Fibroblast of mammary gland (primary cell): ENCODE results near the gene SPDEF.
A peak's percentile ranks its signal among the peaks of the same experiment; 100 is the strongest.

Experiments
- DNase-seq: peaks from one replicate; pipeline ENCODE4 v3.0.0-alpha.2; 2010; ENCODE audit warnings: low read depth
- H3K4me3 ChIP-seq: 2 replicates; pipeline ENCODE4 v1.5.1; 2011; ENCODE audit warnings: low read depth, mild to moderate bottlenecking, low read length, moderate library complexity; ENCODE audit not compliant: control insufficient read depth
- TF ChIP-seq, protein P1 (sequence below): conservative IDR thresholded peaks from 2 replicates; pipeline ENCODE4 v1.5.1; 2011; ENCODE audit warnings: low read depth, low read length, inconsistent platforms; ENCODE audit not compliant: control insufficient read depth, insufficient read depth

The SPDEF gene

DNA sequence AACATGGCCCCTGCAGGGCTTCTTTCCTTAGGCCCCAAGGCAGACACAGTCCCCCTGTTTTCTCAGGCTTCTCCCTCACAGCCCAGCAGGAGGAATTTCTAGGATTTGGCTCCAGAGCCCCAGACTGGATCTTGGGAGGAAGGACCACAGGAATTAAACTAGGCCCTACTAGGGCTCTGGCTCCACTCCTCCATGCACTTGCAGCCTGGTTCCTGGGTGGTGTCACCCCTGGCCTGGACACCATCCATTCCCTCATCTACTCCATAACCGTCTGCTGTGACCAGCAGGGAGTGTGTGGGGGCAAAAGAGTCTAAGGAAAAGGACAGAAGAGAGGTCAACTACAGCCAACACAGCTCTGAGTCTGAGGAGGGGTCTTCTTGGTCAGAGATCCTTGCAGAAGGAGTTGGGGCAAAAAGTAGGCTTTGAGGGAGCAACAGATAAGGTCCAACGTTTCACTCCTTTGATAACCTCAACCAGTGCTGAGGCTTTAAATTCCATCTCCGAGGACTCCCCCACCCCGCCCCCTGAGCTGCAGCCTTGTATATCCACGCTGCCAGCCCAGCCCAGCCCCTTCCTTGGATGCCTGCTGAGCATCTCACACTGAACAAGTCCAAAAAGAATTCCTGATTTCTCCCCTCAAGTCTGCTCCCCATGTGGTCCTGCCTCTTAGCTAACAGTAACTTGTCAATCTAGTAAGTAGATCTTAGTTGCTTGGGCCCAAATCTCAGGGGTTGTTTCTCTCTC, 27.9 kb upstream of the SPDEF start:
- no peak overlapping the region for H3K4me3 ChIP-seq
- no peak for DNase-seq
- TF ChIP-seq, protein P1, sequence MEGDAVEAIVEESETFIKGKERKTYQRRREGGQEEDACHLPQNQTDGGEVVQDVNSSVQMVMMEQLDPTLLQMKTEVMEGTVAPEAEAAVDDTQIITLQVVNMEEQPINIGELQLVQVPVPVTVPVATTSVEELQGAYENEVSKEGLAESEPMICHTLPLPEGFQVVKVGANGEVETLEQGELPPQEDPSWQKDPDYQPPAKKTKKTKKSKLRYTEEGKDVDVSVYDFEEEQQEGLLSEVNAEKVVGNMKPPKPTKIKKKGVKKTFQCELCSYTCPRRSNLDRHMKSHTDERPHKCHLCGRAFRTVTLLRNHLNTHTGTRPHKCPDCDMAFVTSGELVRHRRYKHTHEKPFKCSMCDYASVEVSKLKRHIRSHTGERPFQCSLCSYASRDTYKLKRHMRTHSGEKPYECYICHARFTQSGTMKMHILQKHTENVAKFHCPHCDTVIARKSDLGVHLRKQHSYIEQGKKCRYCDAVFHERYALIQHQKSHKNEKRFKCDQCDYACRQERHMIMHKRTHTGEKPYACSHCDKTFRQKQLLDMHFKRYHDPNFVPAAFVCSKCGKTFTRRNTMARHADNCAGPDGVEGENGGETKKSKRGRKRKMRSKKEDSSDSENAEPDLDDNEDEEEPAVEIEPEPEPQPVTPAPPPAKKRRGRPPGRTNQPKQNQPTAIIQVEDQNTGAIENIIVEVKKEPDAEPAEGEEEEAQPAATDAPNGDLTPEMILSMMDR, result no peak

DNA sequence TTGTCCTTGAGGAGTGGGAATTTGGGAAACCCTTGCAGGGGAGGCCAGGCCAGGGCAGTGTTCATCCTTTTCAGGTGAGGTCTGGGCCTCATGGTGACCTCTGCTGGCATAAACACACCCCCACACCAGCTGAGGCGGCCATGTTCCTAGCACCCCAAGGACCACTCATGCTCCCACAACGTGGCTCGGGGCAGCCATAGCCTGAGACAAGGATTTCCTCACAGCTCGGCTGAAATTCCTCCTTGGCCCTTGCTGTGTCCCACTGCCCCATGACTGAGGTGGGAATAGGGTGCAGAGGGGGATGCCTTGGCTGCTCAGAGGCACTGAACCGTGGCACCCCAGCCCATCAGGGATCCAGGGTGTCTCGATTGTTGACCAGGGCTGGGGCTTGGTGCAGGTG, 27.3 kb upstream of the SPDEF start:
- H3K4me3 ChIP-seq, result no peak overlapping the region
- TF ChIP-seq, protein P1, result peak; percentile 22
- no peak for DNase-seq

DNA sequence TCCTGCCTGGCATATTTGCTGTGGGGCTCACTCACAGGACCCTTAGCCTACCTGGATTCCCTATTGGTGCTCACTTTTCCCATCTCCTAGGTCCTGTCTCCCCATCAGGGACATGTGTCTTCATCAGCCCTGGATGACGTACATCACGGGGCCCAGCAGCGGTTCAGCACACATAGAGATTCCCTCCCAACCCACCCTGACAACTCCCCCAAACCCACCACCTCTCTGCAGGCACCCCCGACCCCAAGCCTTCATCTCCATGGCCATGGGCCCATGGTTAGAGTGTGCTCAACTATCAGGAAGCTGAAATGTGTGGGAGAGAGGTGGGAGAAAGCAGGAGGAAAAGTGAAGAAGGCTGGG, 25.4 kb upstream of the SPDEF start:
- H3K4me3 ChIP-seq, result no peak overlapping the region
- no peak for DNase-seq
- TF ChIP-seq, protein P1, result no peak

DNA sequence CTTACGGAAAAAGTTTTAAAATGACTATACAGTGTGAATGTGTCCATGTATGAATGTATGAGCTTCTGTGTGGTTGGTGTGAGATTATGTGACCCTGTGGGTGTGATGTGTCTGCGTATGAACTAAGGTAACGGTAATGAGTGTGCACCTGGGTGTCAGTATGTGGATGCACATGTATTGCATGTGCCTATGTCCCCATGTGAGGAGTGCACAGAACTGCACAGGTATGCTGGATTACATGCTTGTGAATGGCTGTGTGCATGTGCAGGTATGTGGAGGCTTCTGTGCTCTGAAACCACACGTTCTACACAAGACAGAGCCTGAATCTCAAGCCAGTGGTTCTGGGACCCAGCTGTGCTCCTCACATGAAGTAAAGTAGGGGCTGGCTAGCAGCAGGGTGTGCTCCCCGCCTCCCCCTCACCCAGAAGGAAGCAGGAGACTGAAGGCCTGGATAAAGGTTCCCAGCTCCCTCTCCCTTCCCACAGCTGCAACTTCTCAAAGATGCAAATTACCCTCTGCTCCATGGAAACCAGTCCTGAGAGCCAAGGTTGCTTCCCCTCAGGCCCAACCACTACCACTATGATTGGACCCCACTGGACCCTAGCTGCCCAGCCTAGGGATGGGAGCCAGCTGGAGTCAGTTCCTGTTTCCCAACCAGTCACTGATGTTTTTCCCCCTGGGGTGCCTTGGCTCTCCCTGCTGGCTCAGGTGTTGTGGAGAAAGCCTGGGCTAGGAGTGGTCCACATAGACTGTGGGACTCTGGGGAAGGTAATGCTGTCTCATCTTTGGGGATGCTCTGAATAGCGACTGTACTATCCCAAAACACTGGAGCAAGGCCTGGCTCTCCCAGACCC, 24.8 kb upstream of the SPDEF start:
- no peak for DNase-seq
- no peak overlapping the region for H3K4me3 ChIP-seq
- TF ChIP-seq, protein P1, result no peak

DNA sequence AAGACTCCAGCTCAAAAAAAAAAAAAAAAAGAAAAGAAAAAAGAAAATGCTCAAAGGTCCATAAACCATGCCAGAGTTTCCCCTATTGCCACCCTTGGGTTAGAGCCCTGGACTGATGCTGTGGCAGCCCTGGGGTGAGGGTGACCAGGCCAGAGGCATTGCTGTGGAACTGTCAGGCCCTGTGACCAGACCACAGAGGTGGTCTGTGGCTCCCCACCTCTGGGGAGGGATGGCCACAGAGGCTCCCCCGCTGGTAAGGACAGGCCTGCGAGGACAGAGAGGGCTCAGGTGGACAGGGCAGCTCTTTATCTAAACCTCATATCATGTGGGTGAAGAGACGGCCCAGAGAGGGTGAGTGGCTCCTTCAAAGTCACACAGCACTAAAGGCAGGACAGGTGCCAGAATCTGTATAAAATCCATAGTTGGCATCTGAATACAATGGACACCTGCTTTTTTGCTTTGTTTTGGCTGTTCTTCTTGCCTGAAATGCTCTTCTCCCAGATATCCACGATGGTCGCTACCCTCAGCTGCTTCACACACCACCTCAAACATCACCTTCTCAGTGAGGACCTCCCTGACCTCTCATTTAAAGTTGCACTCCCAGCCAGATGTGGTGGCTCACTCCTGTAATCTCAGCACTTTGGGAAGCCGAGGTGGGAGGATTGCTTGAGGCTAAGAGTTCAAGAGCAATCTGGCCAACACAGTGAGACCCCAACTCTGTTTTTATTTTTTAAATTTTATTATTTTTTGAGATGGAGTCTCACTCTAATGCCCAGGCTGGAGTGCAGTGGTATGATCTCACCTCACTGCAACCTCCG, 22.5 kb upstream of the SPDEF start:
- no peak overlapping the region for H3K4me3 ChIP-seq
- DNase-seq, result no peak
- TF ChIP-seq, protein P1, result no peak

DNA sequence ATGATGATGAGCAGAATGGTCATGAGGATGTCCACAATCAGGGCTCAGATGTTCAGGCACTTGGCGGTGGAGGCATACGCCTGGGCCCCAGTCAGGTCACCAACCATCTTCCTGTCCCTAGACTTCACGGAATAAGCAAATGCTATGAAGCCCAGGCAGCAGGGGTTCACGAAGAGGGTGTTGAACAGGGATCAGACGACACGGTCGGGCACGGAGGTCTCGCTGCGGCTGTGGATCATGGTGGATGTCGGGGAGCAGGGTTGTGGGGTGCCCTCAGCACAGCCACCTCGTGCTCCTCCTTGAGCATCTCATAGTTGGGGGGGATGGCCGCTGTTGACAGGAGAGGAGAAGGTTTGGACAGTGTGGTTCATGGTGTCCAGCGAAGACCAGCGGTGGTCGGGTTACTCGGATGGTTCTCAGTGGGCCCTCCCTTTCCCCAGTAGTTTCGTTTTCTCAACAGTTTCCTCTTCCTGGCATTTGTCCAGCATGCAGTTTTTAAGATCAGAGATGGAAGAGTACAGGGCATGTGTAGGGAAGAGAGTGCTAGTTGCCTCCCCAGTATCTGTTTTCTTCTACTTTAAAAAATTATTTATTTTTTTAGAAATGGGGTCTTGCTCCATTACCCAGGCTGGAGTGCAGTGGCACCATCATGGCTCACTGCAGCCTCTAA, 20.3 kb upstream of the SPDEF start:
- DNase-seq, result no peak
- no peak overlapping the region for H3K4me3 ChIP-seq
- TF ChIP-seq, protein P1, result no peak
